Measurements from ENCODE around the gene SCARB1. TPM values are rescaled to one million over a fixed set of nuclear protein-coding genes. Genes with fewer than 3 reads are reported as not detected.

The SCARB1 gene
- total RNA-seq, 1 donor from 2014 or later, result 11.1 TPM

DNA sequence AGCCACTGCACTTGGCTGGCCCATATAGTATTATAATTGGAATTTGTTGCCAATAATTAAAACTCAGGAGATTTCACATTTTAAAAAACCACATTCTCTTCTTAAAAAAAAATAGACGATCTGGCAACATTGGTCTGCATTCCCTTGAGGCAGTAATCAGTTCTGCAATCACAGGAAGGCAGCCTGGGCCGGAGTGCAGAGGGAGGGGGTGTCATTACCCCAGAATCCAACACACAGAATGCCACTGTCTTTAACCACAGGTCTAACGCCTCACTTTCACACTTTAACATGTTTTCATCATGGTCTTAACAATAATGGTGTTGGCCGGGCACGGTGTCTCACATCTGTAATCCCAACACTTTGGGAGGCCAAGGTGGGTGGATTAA is 100.1 kb downstream of the SCARB1 start:
- Histone ChIP-seq H3K27me3 (ENCODE audit: low read depth) (no peaks in the 10 kb centered on the region), H3K36me3 (no peaks in the 10 kb centered on the region), H3K4me1 (peaks cover 61% of the 10 kb centered on the region), H3K4me3 (no peak overlapping the region), H3K27ac (replicated peaks) (peak overlapping the region; percentile 85), H3K9me3 (replicated peaks) (peaks cover 12% of the 10 kb centered on the region)
- TF ChIP-seq, protein P1, sequence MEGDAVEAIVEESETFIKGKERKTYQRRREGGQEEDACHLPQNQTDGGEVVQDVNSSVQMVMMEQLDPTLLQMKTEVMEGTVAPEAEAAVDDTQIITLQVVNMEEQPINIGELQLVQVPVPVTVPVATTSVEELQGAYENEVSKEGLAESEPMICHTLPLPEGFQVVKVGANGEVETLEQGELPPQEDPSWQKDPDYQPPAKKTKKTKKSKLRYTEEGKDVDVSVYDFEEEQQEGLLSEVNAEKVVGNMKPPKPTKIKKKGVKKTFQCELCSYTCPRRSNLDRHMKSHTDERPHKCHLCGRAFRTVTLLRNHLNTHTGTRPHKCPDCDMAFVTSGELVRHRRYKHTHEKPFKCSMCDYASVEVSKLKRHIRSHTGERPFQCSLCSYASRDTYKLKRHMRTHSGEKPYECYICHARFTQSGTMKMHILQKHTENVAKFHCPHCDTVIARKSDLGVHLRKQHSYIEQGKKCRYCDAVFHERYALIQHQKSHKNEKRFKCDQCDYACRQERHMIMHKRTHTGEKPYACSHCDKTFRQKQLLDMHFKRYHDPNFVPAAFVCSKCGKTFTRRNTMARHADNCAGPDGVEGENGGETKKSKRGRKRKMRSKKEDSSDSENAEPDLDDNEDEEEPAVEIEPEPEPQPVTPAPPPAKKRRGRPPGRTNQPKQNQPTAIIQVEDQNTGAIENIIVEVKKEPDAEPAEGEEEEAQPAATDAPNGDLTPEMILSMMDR (IDR thresholded peaks at IDR 0.05; ENCODE audit: borderline replicate concordance), result no peak
- intact Hi-C loops (cut with micrococcal nuclease), result loop anchor here (10.0 kb wide), 1 partner anchor 409 kb away; no protein-coding TSS in a partner anchor
- no peak for DNase-seq

DNA sequence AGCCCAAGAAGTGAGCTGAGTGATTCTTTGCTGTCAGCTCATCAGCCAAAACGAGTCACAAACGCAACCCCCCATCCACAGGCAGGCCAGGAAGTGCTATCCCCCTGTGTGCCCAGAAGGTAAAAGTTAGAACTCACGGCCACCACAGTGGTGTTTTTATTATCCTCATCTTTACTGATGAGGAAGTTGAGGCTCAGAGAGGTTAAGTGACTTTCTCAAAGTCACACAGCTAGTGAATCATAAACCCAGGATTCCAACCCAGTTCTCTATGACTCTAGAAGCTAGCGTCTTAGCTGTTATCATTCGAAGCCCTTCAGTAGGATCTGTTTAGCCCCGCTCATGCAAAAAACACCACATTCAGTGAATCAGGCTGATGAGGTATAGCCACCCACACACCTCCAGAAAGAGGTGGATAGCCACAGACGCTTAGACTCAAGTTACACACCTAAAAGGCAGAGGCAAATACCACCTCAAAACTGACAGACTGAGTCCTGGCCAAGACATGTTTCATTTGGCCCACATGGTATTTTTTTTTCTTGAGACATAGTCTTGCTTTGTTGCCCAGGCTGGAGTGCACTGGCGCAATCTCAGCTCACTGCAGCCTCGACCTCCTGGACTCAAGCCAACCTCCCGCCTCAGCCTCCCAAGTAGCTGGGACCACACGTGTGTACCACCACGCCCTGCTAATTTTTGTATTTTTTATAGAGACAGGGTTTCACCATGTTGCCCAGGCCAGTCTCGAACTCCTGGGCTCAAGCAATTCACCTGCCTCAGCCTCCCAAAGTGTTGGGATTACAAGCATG is 100.7 kb downstream of the SCARB1 start:
- Histone ChIP-seq H3K4me1 (peaks cover 65% of the 10 kb centered on the region), H3K27ac (replicated peaks) (no peak overlapping the region), H3K36me3 (no peaks in the 10 kb centered on the region), H3K27me3 (ENCODE audit: low read depth) (no peaks in the 10 kb centered on the region), H3K4me3 (no peak overlapping the region), H3K9me3 (replicated peaks) (peaks cover 12% of the 10 kb centered on the region)
- TF ChIP-seq, protein P1 (IDR thresholded peaks at IDR 0.05; ENCODE audit: borderline replicate concordance), result no peak
- DNase-seq, result no peak
- intact Hi-C loops (cut with micrococcal nuclease), result loop anchor here (10.0 kb wide), 1 partner anchor 408 kb away; no protein-coding TSS in a partner anchor

DNA sequence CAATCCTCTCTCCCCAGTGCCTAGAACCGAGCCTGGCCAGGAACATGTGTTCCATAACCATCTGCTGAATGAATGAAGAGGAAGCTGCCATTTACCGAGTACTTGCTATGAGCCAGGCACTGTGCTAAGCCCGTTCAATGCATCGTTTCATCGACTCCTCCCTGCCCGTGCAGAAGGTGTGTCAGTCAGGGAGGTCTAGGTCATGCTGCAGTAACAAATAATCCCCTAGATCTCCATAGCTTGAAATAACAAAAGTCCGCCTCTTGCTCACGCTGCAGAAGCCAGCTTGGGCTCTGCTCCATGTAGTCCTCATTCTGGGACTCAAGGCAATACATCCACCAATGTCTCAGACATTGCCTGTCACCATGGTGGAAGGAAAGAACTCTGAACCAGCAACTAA is 101.3 kb downstream of the SCARB1 start:
- no peak for DNase-seq
- Histone ChIP-seq H3K9me3 (replicated peaks) (peaks cover 17% of the 10 kb centered on the region), H3K4me3 (no peak overlapping the region), H3K27me3 (ENCODE audit: low read depth) (no peaks in the 10 kb centered on the region), H3K4me1 (peaks cover 65% of the 10 kb centered on the region), H3K36me3 (no peaks in the 10 kb centered on the region), H3K27ac (replicated peaks) (peak overlapping the region; percentile 54)
- TF ChIP-seq, protein P1 (IDR thresholded peaks at IDR 0.05; ENCODE audit: borderline replicate concordance), result no peak
- intact Hi-C loops (cut with micrococcal nuclease), result loop anchor here (10.0 kb wide), 1 partner anchor 408 kb away; no protein-coding TSS in a partner anchor

DNA sequence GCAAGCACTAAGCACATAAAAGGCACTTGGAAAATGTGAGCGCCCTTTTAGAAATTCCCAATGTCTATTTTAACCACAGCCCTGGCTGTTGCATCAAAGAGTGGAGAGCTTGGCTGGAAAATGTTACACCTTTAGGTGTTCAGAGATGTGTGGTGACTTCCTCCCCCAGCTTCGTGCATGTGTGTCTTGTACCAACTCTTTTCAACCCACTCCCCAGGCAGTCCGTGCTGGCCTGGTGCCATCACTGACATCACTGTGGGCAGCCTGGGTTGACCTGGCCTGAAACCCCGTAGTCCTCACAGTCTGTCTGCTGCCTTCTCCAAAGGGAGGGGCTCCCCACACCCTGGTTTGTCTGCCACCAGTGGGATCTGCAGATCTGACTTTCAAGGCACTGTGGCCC is 101.8 kb downstream of the SCARB1 start:
- H3K4me3 ChIP-seq, result no peak overlapping the region
- no peaks in the 10 kb centered on the region for H3K36me3 ChIP-seq
- H3K4me1 ChIP-seq, result peaks cover 60% of the 10 kb centered on the region
- peaks cover 20% of the 10 kb centered on the region for H3K9me3 ChIP-seq (replicated peaks)
- TF ChIP-seq, protein P1 (IDR thresholded peaks at IDR 0.05; ENCODE audit: borderline replicate concordance), result no peak
- peak; percentile 50 for DNase-seq
- H3K27ac ChIP-seq (replicated peaks), result peak overlapping the region; percentile 54
- no peaks in the 10 kb centered on the region for H3K27me3 ChIP-seq (ENCODE audit: low read depth)
- intact Hi-C loops (cut with micrococcal nuclease), result loop anchor here (10.0 kb wide), 1 partner anchor 407 kb away; no protein-coding TSS in a partner anchor

DNA sequence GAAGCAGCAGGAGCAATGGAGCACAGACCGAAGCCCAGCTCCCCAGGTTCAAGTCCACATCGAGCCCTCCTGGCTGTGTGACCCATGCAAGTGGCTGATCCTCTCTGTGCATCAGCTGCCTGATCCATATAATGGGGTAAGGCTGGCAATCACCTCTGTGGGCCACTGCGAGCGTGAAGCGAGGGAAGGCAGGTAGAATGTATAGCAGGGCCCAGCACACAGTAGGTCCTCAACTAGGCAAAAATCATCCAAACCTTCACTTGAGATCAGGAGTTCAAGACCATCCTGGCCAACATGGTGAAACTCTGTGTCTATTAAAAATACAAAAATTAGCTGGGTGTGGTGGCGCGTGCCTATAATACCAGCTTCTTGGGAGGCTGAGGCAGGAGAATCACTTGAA is 102.6 kb downstream of the SCARB1 start:
- H3K4me3 ChIP-seq, result no peak overlapping the region
- intact Hi-C loops (cut with micrococcal nuclease), result loop anchor here (10.0 kb wide), 1 partner anchor 406 kb away; no protein-coding TSS in a partner anchor
- peaks cover 56% of the 10 kb centered on the region for H3K4me1 ChIP-seq
- TF ChIP-seq, protein P1 (IDR thresholded peaks at IDR 0.05; ENCODE audit: borderline replicate concordance), result no peak
- H3K27me3 ChIP-seq (ENCODE audit: low read depth), result no peaks in the 10 kb centered on the region
- H3K36me3 ChIP-seq, result no peaks in the 10 kb centered on the region
- H3K27ac ChIP-seq (replicated peaks), result peak overlapping the region; percentile 51
- no peak for DNase-seq
- H3K9me3 ChIP-seq (replicated peaks), result peaks cover 20% of the 10 kb centered on the region
